Astrocyte (in vitro differentiated cells and primary cell): Measurements from ENCODE around the gene KCNN3. TPM values are rescaled to one million over a fixed set of nuclear protein-coding genes. Genes with fewer than 3 reads are reported as not detected.

ENCODE experiments used
- DNase-seq: peaks from one replicate; pipeline ENCODE4 v3.0.0-alpha.2; 2010; ENCODE audit warnings: low read depth
- FAIRE-seq: peaks from 2 replicates; lab custom pipeline; 2011; peaks lifted over from hg19 to GRCh38; lab: Jason Lieb, UNC
- H2AFZ ChIP-seq: 2 replicates; pipeline ENCODE4 v1.6.0; 2012; ENCODE audit warnings: low read depth, low read length, inconsistent platforms
- H3K27ac ChIP-seq: 2 replicates; pipeline ENCODE4 v1.5.1; 2011; ENCODE audit warnings: low read depth, low read length, inconsistent platforms
- H3K27me3 ChIP-seq: 2 replicates; pipeline ENCODE4 v1.6.0; 2011; ENCODE audit warnings: low read length, inconsistent platforms; ENCODE audit not compliant: insufficient read depth
- H3K36me3 ChIP-seq: 2 replicates; pipeline ENCODE4 v1.5.1; 2011; ENCODE audit warnings: low read length, inconsistent platforms; ENCODE audit not compliant: insufficient read depth
- H3K4me1 ChIP-seq: 2 replicates; pipeline ENCODE4 v1.5.1; 2011; ENCODE audit warnings: low read length, inconsistent platforms; ENCODE audit not compliant: insufficient read depth
- H3K4me2 ChIP-seq: 2 replicates; pipeline ENCODE4 v1.6.0; 2012; ENCODE audit warnings: low read length, inconsistent platforms
- H3K4me3 ChIP-seq: 2 replicates; pipeline ENCODE4 v1.5.1; 2011; ENCODE audit warnings: low read depth, mild to moderate bottlenecking, low read length, inconsistent platforms; ENCODE audit not compliant: insufficient read depth
- H3K79me2 ChIP-seq: 2 replicates; pipeline ENCODE4 v1.6.0; 2012; ENCODE audit warnings: mild to moderate bottlenecking, low read length, inconsistent platforms; ENCODE audit not compliant: insufficient read depth
- H3K9ac ChIP-seq: 2 replicates; pipeline ENCODE4 v1.6.0; 2012; ENCODE audit warnings: mild to moderate bottlenecking, low read length, inconsistent platforms
- H3K9me3 ChIP-seq: 2 replicates; pipeline ENCODE4 v1.5.1; 2012; ENCODE audit warnings: low read depth, mild to moderate bottlenecking, low read length, inconsistent platforms; ENCODE audit not compliant: insufficient read depth
- H4K20me1 ChIP-seq: 2 replicates; pipeline ENCODE4 v1.6.0; 2012; ENCODE audit warnings: low read length, inconsistent platforms; ENCODE audit not compliant: insufficient read depth
- H3K27ac Mint-ChIP-seq: one replicate; pipeline ENCODE4 v1.8.0; 2021; ENCODE audit warnings: mild to moderate bottlenecking, mixed read lengths; ENCODE audit not compliant: unreplicated experiment
- H3K27me3 Mint-ChIP-seq: one replicate; pipeline ENCODE4 v1.8.0; 2021; ENCODE audit warnings: low read depth, mixed read lengths; ENCODE audit not compliant: unreplicated experiment
- H3K36me3 Mint-ChIP-seq: one replicate; pipeline ENCODE4 v1.8.0; 2021; ENCODE audit warnings: low read depth, mixed read lengths; ENCODE audit not compliant: unreplicated experiment
- H3K4me1 Mint-ChIP-seq: one replicate; pipeline ENCODE4 v1.8.0; 2021; ENCODE audit warnings: low read depth, mixed read lengths; ENCODE audit not compliant: unreplicated experiment
- H3K4me3 Mint-ChIP-seq: one replicate; pipeline ENCODE4 v1.8.0; 2021; ENCODE audit warnings: mild to moderate bottlenecking, moderate library complexity, mixed read lengths; ENCODE audit not compliant: unreplicated experiment
- H3K9me3 Mint-ChIP-seq: one replicate; pipeline ENCODE4 v1.8.0; 2021; ENCODE audit warnings: mild to moderate bottlenecking, mixed read lengths; ENCODE audit not compliant: unreplicated experiment
- CTCF ChIP-seq: IDR thresholded peaks from 2 replicates; pipeline ENCODE4 v1.5.1; 2011; ENCODE audit warnings: low read depth, mild to moderate bottlenecking, inconsistent platforms, low read length, moderate library complexity; ENCODE audit not compliant: insufficient read depth
- EZH2 ChIP-seq: IDR thresholded peaks from 2 replicates; pipeline ENCODE4 v1.6.1; 2012; ENCODE audit warnings: mild to moderate bottlenecking, low read length, inconsistent platforms; ENCODE audit not compliant: insufficient read depth
- total RNA-seq: library from RNA; stranded (reverse); gene quantifications from 2 replicates; pipeline ENCODE4 v1.2.1, GENCODE V29; 2021

Gene KCNN3
- total RNA-seq, 1 donor from 2014 or later, result 0.66 TPM

GRCh38 chr1:154744352-154745035 is 125.6 kb downstream of the KCNN3 start:
- H3K27me3 ChIP-seq, result peaks cover 32% of the 10 kb centered on the region
- no peak overlapping the region for H2AFZ ChIP-seq
- no peak overlapping the region for H3K4me3 Mint-ChIP-seq
- H3K27ac ChIP-seq, result no peak overlapping the region
- no peaks in the 10 kb centered on the region for H3K36me3 ChIP-seq
- H3K4me1 Mint-ChIP-seq, result peaks cover 35% of the 10 kb centered on the region
- no peak for TF ChIP-seq CTCF
- no peak for TF ChIP-seq EZH2
- peaks cover 4% of the 10 kb centered on the region for H3K9me3 Mint-ChIP-seq
- no peak overlapping the region for H3K4me2 ChIP-seq
- H3K9ac ChIP-seq, result no peak overlapping the region
- DNase-seq (no peak), FAIRE-seq (no peak)
- H3K9me3 ChIP-seq, result no peaks in the 10 kb centered on the region
- no peaks in the 10 kb centered on the region for H3K79me2 ChIP-seq
- no peak overlapping the region for H3K27ac Mint-ChIP-seq
- H3K27me3 Mint-ChIP-seq, result peaks cover 33% of the 10 kb centered on the region
- H3K4me3 ChIP-seq, result no peak overlapping the region
- no peaks in the 10 kb centered on the region for H4K20me1 ChIP-seq
- peaks cover 12% of the 10 kb centered on the region for H3K4me1 ChIP-seq
- H3K36me3 Mint-ChIP-seq, result no peaks in the 10 kb centered on the region

GRCh38 chr1:154743526-154744036 is 126.5 kb downstream of the KCNN3 start:
- H3K36me3 Mint-ChIP-seq, result no peaks in the 10 kb centered on the region
- no peaks in the 10 kb centered on the region for H3K36me3 ChIP-seq
- DNase-seq (no peak), FAIRE-seq (no peak)
- H3K9me3 ChIP-seq, result no peaks in the 10 kb centered on the region
- peaks cover 27% of the 10 kb centered on the region for H3K4me1 Mint-ChIP-seq
- no peak overlapping the region for H2AFZ ChIP-seq
- peaks cover 35% of the 10 kb centered on the region for H3K27me3 Mint-ChIP-seq
- H3K27ac Mint-ChIP-seq, result peak overlapping the region; percentile 41
- no peak overlapping the region for H3K4me3 Mint-ChIP-seq
- H3K79me2 ChIP-seq, result no peaks in the 10 kb centered on the region
- H4K20me1 ChIP-seq, result no peaks in the 10 kb centered on the region
- no peak overlapping the region for H3K27ac ChIP-seq
- peaks cover 32% of the 10 kb centered on the region for H3K27me3 ChIP-seq
- no peak overlapping the region for H3K4me2 ChIP-seq
- H3K4me3 ChIP-seq, result no peak overlapping the region
- H3K9me3 Mint-ChIP-seq, result peaks cover 4% of the 10 kb centered on the region
- TF ChIP-seq EZH2 (no peak), CTCF (no peak)
- H3K4me1 ChIP-seq, result peaks cover 12% of the 10 kb centered on the region
- H3K9ac ChIP-seq, result no peak overlapping the region

- Histone ChIP-seq H3K27me3 (peaks cover 23% of the 10 kb centered on the region), H3K9me3 (no peaks in the 10 kb centered on the region), H3K9ac (no peak overlapping the region), H3K27ac (no peak overlapping the region), H3K4me2 (no peak overlapping the region), H3K36me3 (no peaks in the 10 kb centered on the region), H4K20me1 (no peaks in the 10 kb centered on the region), H3K79me2 (no peaks in the 10 kb centered on the region), H3K4me1 (peaks cover 12% of the 10 kb centered on the region), H3K4me3 (no peak overlapping the region), H2AFZ (no peak overlapping the region)
- Mint-ChIP-seq H3K4me1 (peaks cover 18% of the 10 kb centered on the region), H3K27ac (no peak overlapping the region), H3K27me3 (peaks cover 36% of the 10 kb centered on the region), H3K4me3 (no peak overlapping the region), H3K36me3 (no peaks in the 10 kb centered on the region), H3K9me3 (peaks cover 4% of the 10 kb centered on the region)
- no peak for DNase-seq
- FAIRE-seq, result no peak
- no peak for TF ChIP-seq CTCF
- TF ChIP-seq EZH2, result no peak
Measured at GRCh38 chr1:154742606-154743005, 127.5 kb downstream of the KCNN3 start.
